ENCODE data around the gene ZSWIM2.

DNA sequence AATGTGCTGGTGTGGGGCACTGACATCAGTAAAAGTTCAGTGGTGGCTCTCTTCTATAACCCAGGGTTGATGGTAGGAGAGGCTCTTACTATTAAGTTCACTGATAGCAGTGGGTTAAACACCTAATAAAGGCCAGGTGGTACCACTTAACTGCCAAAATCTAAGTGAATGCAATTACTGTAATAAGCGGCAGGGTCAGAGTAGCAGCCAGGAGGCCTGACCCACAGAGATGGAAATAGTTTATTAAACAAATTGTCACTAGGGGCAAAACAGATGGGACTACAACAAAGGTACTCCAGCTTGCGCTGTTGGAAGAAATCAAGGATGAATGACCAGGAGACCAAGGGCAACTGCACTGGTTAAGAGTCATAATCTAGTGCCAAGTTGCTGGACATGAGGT lies 26.6 kb downstream of the ZSWIM2 start:
- TF ChIP-seq CTCF (conservative IDR thresholded peaks at IDR 0.05; ENCODE audit: low read depth, low read length) (no peak), EZH2 (IDR thresholded peaks at IDR 0.05; ENCODE audit: low read length, unreplicated experiment) (no peak), EZH2phosphoT487 (IDR thresholded peaks at IDR 0.05; ENCODE audit: borderline replicate concordance, low read length) (no peak)

All from PC-3 (cell line).